GM19193 (cell line): ENCODE data around the gene PPP1R9B.

Experiments used
- POLR2A ChIP-seq: IDR thresholded peaks from 4 replicates; pipeline ENCODE4 v1.6.1; 2011; ENCODE audit not compliant: insufficient read depth, insufficient read length; ENCODE audit errors: extremely low read depth

The PPP1R9B gene

DNA sequence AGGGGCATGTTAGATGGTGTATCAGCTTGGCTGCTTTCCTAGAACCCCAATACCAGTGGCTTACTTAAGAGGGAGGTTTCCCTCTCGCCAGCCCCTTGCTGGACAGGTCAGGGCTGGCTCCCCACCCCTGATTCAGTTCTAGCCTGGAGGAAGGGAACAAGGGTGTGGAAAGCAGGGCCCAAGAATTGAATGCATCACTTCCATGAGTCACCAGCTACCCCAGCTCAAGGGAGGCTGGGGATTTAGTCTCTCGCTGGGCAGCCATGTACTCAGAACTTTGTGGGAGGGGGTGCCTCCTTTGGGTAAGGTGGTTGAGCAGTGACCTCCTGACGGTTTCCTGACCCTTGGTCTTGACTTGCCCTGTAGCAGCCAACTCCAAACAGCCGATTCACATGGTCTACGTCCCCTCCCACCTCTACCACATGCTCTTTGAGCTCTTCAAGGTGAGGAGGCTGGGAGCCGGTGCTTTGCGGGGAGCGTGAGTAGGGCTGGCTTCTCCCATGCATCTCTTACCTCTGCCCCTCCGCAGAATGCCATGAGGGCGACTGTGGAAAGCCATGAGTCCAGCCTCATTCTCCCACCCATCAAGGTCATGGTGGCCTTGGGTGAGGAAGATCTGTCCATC, 42.6 kb downstream of the PPP1R9B start:
- no peak for TF ChIP-seq POLR2A

DNA sequence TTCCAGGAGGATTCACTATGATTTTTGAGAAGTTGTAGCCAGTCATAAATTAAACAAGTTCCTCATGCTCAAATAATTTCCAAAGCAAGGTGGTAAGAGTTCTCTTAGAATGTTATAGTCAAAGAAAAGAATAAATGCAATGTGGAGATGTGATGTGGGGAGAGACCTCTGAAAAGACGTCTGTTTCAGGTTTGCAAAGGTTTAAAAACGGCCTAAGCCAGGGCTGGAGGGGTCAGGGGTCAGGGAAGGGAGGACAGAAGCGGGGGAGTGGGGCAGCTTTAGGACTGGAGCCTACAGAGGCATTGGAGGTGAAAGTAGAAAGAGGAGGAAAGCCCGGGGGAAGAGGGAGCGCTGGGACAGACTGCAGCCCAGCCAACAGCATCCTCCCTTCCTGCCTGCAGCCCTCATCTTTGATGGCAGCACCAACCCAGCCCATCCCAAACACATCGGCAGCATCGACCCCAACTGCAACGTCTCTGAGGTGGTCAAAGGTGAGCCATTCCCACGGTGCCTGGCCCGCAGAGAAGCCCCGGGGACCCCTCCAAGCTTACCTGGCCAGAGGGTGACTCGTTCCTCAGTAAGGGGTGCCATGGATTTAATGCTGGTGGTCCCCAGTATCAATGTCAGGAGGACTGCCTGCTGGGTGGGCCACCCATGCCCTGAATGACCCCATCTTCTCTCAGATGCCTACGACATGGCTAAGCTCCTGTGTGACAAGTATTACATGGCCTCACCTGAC, 43.9 kb downstream of the PPP1R9B start:
- TF ChIP-seq POLR2A: no peak

- TF ChIP-seq POLR2A: no peak
These were observed 44.7 kb downstream of the PPP1R9B start for GRCh38 chr17:50105811-50106210.

GRCh38 chr17:50103941-50104340, 46.5 kb downstream of the PPP1R9B start:
- TF ChIP-seq POLR2A: no peak

GRCh38 chr17:50103252-50103651, 47.2 kb downstream of the PPP1R9B start:
- no peak for TF ChIP-seq POLR2A

DNA sequence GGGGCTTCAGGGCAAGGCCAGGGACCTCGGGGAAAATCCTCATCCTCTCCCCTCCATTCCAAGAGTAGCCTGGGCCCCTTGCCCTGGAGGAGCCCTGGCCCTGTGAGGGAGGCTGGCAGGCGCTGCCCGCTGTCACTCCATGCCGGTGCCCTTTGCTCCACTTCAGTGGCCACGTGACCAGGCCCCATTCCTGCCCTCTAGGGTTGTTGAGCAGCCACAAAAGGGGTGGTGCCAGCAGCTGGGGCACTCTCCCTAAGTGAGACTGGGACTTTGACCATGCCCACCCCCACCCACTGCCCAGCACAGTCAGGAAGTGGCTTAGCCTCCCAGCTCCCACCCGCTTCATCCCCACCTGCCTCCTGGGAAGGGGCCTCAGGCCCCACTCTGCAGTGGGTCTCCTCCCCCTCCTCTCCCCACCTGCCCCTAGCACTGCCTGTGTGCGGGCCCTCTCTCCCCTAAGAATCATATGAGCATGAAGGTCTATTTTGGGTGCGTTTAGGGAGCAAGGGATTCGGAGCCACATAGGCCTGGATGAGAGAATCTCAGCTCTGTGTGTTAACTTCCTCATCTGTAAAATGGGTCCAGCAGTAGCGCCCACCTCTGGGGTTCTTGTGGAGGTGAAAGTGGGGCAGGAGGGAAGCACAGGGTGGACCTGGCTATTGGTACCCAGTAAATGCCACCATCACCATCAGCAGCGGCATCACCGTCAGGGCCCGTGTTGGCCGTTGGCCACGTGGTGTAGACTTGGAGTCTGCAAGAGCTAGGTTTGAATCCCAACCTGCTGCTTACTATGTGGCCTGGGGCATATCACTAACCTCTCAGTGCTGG, 48.1 kb downstream of the PPP1R9B start:
- no peak for TF ChIP-seq POLR2A

- no peak for TF ChIP-seq POLR2A
These were observed 48.9 kb downstream of the PPP1R9B start for GRCh38 chr17:50101346-50102163.

DNA sequence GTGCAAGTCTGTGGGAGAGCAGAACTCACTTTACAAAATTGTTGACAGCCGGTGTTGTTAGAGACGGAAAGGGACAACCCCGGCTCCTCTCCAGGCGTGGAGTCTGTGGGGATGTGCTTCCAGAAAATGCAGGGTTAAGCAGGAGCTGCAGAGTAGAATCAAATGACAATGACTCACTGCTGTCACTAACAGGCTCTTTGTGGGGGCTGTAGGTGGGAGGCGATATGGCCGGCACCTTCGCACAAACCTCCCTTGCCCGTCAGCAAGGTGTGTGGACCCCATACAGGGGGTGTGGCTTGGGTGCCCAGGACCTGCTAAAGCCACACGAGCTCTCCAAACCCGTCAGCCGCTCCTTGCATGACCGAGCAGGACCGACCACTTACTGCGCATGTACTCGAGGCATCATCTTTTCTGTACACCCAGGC, 49.5 kb downstream of the PPP1R9B start:
- no peak for TF ChIP-seq POLR2A

DNA sequence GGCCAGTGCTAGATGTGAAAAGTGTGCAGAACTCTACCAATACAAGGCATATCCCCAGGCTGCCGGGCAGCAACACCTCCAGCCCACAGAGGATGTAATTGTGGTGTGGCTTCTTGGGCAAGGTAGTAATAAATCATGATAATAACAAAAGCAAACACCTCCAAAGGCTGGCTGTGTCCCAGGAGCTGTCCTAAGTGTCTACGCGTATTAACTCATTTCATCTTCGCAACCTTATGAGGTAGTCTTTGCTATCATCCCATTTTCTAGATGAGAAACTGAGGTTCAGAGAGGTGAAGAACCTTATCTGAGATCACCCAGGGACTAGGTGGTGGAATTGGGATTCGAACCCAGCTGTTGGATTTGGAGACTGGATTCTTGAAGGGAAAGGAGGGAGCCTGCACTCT, 50.0 kb downstream of the PPP1R9B start:
- no peak for TF ChIP-seq POLR2A

DNA sequence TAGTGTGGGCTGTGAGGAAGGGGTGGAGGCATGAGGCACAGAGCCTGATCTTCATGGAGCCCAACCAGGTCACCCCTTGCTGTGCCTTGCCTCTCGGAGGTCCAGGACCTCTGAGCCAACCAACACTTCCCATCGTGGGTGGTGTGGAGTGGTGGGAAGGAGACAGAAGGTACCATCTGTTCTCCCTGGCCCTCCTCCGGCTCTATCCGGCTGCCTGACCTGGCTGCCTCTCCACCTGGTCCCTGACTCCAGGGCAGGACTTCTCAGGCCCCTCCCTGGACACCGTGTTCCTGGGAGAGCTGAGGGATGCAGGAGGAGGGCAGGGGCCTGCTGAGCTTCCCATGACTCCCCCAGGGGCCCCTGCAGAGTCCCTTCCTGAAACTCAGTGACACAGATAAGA, 51.5 kb downstream of the PPP1R9B start:
- TF ChIP-seq POLR2A: no peak

- no peak for TF ChIP-seq POLR2A
These were observed 51.9 kb downstream of the PPP1R9B start for GRCh38 chr17:50098583-50098982.

GRCh38 chr17:50097926-50098325, 52.6 kb downstream of the PPP1R9B start:
- TF ChIP-seq POLR2A: no peak

- TF ChIP-seq POLR2A: no peak
These were observed 53.0 kb downstream of the PPP1R9B start for GRCh38 chr17:50097455-50097854.

- no peak for TF ChIP-seq POLR2A
These were observed 53.7 kb downstream of the PPP1R9B start for GRCh38 chr17:50096758-50097157.

DNA sequence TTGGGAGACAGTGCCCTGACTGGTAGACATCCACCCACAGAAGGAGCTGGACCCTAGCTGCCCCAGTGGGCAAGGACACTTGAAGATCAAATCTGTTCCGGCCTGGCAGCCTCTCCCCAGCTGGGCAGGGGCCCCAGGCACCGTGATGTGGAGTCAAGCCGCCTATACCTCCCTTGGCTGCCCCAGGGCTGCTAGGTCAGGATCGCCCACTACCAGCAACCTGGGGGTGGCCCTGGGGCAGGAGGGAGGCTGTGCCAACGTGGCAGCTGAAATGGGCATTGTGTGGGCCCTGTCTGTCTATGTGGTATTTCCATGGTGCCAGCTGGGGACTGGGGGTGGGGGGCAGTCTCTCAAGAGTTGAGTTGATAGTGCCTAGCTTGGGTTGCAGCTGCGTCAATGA, 54.4 kb downstream of the PPP1R9B start:
- no peak for TF ChIP-seq POLR2A
